ENCODE measurements around the gene HMGB1. TPM values are rescaled to one million over a fixed set of nuclear protein-coding genes. Genes with fewer than 3 reads are reported as not detected.

Gene HMGB1
- total and polyA plus RNA-seq, 2 of the 4 experiments (the other 2 are of a cell fraction): 185 to 276 TPM

- ATAC-seq (ENCODE audit: low read depth) (no peak), DNase-seq (peak; percentile 20)
- no peak overlapping the region; the same call in 1 of the 2 replicates for H4K91ac ChIP-seq (ENCODE audit: insufficient read depth, low read depth, low read length)
- peak overlapping the region in 1 of 2 experiments; percentile 32; a peak in 2 of 4 replicates for H4K8ac ChIP-seq (ENCODE audit: low read depth in 2 of 2, low read length in 2 of 2)
- H3K27me3 ChIP-seq (ENCODE audit: control insufficient read depth, insufficient read depth, low read length): no peaks in the 10 kb centered on the region
- H3K4me2 ChIP-seq (ENCODE audit: low read depth, low read length): peak overlapping the region; percentile 64
- no peaks in the 10 kb centered on the region for H3K9me3 ChIP-seq (ENCODE audit: control insufficient read depth, insufficient read depth, low read length)
- peaks cover 6% of the 10 kb centered on the region; the same call in 1 of the 2 replicates for H4K20me1 ChIP-seq (ENCODE audit: insufficient read depth, low read length)
- H3K79me1 ChIP-seq (ENCODE audit: low read depth in 1 of 2, low read length in 2 of 2): peaks cover 6 to 7% of the 10 kb centered on the region in 2 experiments; a peak in 2 of 4 replicates
- ChIA-PET CTCF (no interaction called here), POLR2A (ENCODE audit: unreplicated experiment) (no interaction called here)
- no peak overlapping the region; the same call in 1 of the 2 replicates for H3K4me3 ChIP-seq (ENCODE audit: insufficient read depth, low read depth, low read length)
- H2AK9ac ChIP-seq (replicated peaks; ENCODE audit: low read depth, low read length, poor library complexity): no peak overlapping the region
- H2BK120ac ChIP-seq (ENCODE audit: low read depth, low read length): no peak overlapping the region
- no peak overlapping the region for H2BK20ac ChIP-seq (ENCODE audit: low read depth, low read length)
- no TSS peak for BruUV-seq (replicated peaks)
- intact Hi-C loops (cut with micrococcal nuclease) (loop anchor here (1.0 to 2.0 kb wide), 2 partner anchors 106 to 150 kb away; partner anchors contain the start of gene USPL1), in situ Hi-C loops (cut with MboI; ENCODE audit: low sequenced_read_pairs) (loop anchor here (10.0 to 25.0 kb wide), 3 partner anchors 148 to 578 kb away; partner anchors contain the start of gene USPL1), dilution Hi-C loops (cut with HindIII; ENCODE audit: low sequenced_read_pairs, unreplicated experiment) (no loop called here)
- H3K56ac ChIP-seq (ENCODE audit: extremely low read depth, insufficient read depth, low read length): no peak overlapping the region
- peak overlapping the region; percentile 42; the same call in 1 of the 2 replicates for H3K9ac ChIP-seq (ENCODE audit: low read depth, low read length)
- peaks cover 3% of the 10 kb centered on the region for H3K4me1 ChIP-seq (ENCODE audit: control insufficient read depth, insufficient read depth, low read length)
- H3K18ac ChIP-seq (ENCODE audit: low read depth, low read length): no peak overlapping the region
- no peak for TF ChIP-seq RFX5 (IDR thresholded peaks at IDR 0.05; ENCODE audit: low read depth, low read length)
- no peak for TF ChIP-seq BHLHE40 (IDR thresholded peaks at IDR 0.05; ENCODE audit: low read depth, low read length)
- TF ChIP-seq, protein P1, sequence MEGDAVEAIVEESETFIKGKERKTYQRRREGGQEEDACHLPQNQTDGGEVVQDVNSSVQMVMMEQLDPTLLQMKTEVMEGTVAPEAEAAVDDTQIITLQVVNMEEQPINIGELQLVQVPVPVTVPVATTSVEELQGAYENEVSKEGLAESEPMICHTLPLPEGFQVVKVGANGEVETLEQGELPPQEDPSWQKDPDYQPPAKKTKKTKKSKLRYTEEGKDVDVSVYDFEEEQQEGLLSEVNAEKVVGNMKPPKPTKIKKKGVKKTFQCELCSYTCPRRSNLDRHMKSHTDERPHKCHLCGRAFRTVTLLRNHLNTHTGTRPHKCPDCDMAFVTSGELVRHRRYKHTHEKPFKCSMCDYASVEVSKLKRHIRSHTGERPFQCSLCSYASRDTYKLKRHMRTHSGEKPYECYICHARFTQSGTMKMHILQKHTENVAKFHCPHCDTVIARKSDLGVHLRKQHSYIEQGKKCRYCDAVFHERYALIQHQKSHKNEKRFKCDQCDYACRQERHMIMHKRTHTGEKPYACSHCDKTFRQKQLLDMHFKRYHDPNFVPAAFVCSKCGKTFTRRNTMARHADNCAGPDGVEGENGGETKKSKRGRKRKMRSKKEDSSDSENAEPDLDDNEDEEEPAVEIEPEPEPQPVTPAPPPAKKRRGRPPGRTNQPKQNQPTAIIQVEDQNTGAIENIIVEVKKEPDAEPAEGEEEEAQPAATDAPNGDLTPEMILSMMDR (conservative IDR thresholded peaks at IDR 0.05; ENCODE audit: low read depth, low read length): no peak
- no peak for TF ChIP-seq CEBPB (IDR thresholded peaks at IDR 0.05; ENCODE audit: low read depth, low read length)
- no peak for TF ChIP-seq FOS (IDR thresholded peaks at IDR 0.05; ENCODE audit: low read depth, low read length)
- no peak for TF ChIP-seq MXI1 (IDR thresholded peaks at IDR 0.05; ENCODE audit: borderline replicate concordance, low read depth, low read length)
- TF ChIP-seq POLR2A (IDR thresholded peaks at IDR 0.05; ENCODE audit: low read depth, low read length): no peak
- no peak for TF ChIP-seq CHD1 (IDR thresholded peaks at IDR 0.05; ENCODE audit: low read depth, low read length)
- TF ChIP-seq MAZ (IDR thresholded peaks at IDR 0.05; ENCODE audit: borderline replicate concordance, low read depth, low read length): no peak
- no peak for TF ChIP-seq RCOR1 (IDR thresholded peaks at IDR 0.05; ENCODE audit: insufficient replicate concordance, low read length)
- no peak for TF ChIP-seq USF2 (IDR thresholded peaks at IDR 0.05; ENCODE audit: low read depth, low read length)
- no peak for TF ChIP-seq MAFK (IDR thresholded peaks at IDR 0.05; ENCODE audit: low read depth, low read length)
- no peak overlapping the region for H3K14ac ChIP-seq (replicated peaks; ENCODE audit: low read depth, low read length)
- H3K4ac ChIP-seq (ENCODE audit: low read depth, low read length): peak overlapping the region; percentile 78; the same call in 1 of the 2 replicates
- peak overlapping the region; percentile 73 for H2AFZ ChIP-seq (replicated peaks; ENCODE audit: low read length, poor library complexity)
- H3K36me3 ChIP-seq (ENCODE audit: control insufficient read depth, insufficient read depth, low read length): peaks cover 2% of the 10 kb centered on the region
- peak overlapping the region; percentile 34 for H2BK5ac ChIP-seq (ENCODE audit: low read depth, low read length, poor library complexity, severe bottlenecking)
- no peak overlapping the region for H2AK5ac ChIP-seq (ENCODE audit: low read depth, low read length)
- peak overlapping the region; percentile 79 for H3K23ac ChIP-seq (ENCODE audit: low read depth, low read length)
- 70% methylated on average over 1 of the region's 4 CpGs; no CpG with 5 or more reads in 1 of the 2 experiments for WGBS, 2 experiments (ENCODE audit: extremely low coverage in 2 of 2, insufficient read length in 1 of 2)
- H3K27ac ChIP-seq (ENCODE audit: insufficient read depth, low read length): no peak overlapping the region
- H2BK15ac ChIP-seq (ENCODE audit: low read depth, low read length): 0 out of 3 replicates have a peak overlapping the region, but pooled peaks have one; percentile 52
- no peak overlapping the region for H4K5ac ChIP-seq (ENCODE audit: low read depth, low read length)
- no peaks in the 10 kb centered on the region for H3K9me1 ChIP-seq (ENCODE audit: insufficient read depth, low read length)
Measured at GRCh38 chr13:30466841-30467252, 1.1 kb upstream of the HMGB1 start.
